Measurements from ENCODE around the gene SPAG16. TPM values are rescaled to one million over a fixed set of nuclear protein-coding genes. Genes with fewer than 3 reads are reported as not detected.

SPAG16 gene
- total and polyA plus RNA-seq, 11 donors = 9.8 to 26.1 (median 15.2) TPM

DNA sequence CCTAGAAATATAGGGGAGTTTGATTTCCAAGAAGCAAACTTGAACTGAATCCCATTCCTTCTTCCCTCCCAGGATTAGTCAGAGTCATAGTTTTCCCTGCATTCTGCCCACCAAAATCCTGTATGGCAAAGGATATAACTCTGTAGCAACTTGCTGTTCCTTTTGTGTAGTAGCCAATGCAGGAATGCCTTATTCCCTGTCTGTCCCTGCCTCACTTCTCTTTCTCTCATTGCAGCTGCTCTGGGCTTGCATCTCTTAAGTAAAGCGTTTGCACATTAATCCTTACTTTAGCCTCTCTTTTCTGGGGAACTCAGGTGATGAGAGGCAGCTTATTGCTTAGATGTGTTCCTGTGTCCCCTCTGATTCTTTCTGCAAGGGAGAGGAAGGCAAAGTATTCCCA lies 793.5 kb downstream of the SPAG16 start:
- Histone ChIP-seq H3K4me3 (no peak overlapping the region), H3K27me3 (no peaks in the 10 kb centered on the region), H3K36me3 (no peaks in the 10 kb centered on the region), H3K27ac (no peak overlapping the region), H3K4me1 (no peaks in the 10 kb centered on the region), H3K9me3 (no peaks in the 10 kb centered on the region)
- 52 to 72% (median 72%) methylated on average over 1 of the region's 1 CpG for WGBS, 4 donors
- DNase-seq (no peak), ATAC-seq (no peak)
- intact Hi-C loops (cut with DNase I) = no loop called here
- TF ChIP-seq POLR2A (IDR thresholded peaks at IDR 0.05) (no peak), CTCF (IDR thresholded peaks at IDR 0.05) (no peak)

GRCh38 chr2:214079032-214079431 lies 794.8 kb downstream of the SPAG16 start:
- DNase-seq (no peak), ATAC-seq (no peak)
- TF ChIP-seq POLR2A (IDR thresholded peaks at IDR 0.05) (no peak), CTCF (IDR thresholded peaks at IDR 0.05) (no peak)
- no peak overlapping the region for H3K4me3 ChIP-seq
- no peaks in the 10 kb centered on the region for H3K9me3 ChIP-seq
- intact Hi-C loops (cut with DNase I) = no loop called here
- no peaks in the 10 kb centered on the region for H3K36me3 ChIP-seq
- WGBS, 4 donors = 52 to 81% (median 77%) methylated on average over 2 of the region's 2 CpGs
- no peak overlapping the region for H3K27ac ChIP-seq
- no peaks in the 10 kb centered on the region for H3K27me3 ChIP-seq
- no peaks in the 10 kb centered on the region for H3K4me1 ChIP-seq

- no peaks in the 10 kb centered on the region for H3K27me3 ChIP-seq
- DNase-seq (no peak), ATAC-seq (no peak)
- no peaks in the 10 kb centered on the region for H3K4me1 ChIP-seq
- H3K4me3 ChIP-seq = no peak overlapping the region
- H3K9me3 ChIP-seq = no peaks in the 10 kb centered on the region
- WGBS, 4 donors = 62 to 80% (median 75%) methylated on average over 1 of the region's 1 CpG
- TF ChIP-seq POLR2A (IDR thresholded peaks at IDR 0.05) = no peak
- TF ChIP-seq CTCF (IDR thresholded peaks at IDR 0.05) = no peak
- intact Hi-C loops (cut with DNase I) = no loop called here
- no peak overlapping the region for H3K27ac ChIP-seq
- H3K36me3 ChIP-seq = no peaks in the 10 kb centered on the region
Measured at GRCh38 chr2:214088536-214088935, 804.3 kb downstream of the SPAG16 start.

- 63 to 88% (median 84%) methylated on average over 4 of the region's 4 CpGs for WGBS, 4 donors
- Histone ChIP-seq H3K4me3 (no peak overlapping the region), H3K27ac (no peak overlapping the region), H3K27me3 (no peaks in the 10 kb centered on the region), H3K9me3 (no peaks in the 10 kb centered on the region), H3K4me1 (no peaks in the 10 kb centered on the region), H3K36me3 (no peaks in the 10 kb centered on the region)
- ATAC-seq = no peak
- no peak for DNase-seq
- intact Hi-C loops (cut with DNase I) = no loop called here
- TF ChIP-seq CTCF (IDR thresholded peaks at IDR 0.05) = no peak
- no peak for TF ChIP-seq POLR2A (IDR thresholded peaks at IDR 0.05)
Measured at GRCh38 chr2:214096208-214096715, 812.0 kb downstream of the SPAG16 start.

All from heart left ventricle (tissue), 16 donors.